OCI-LY7 (cell line): ENCODE data around the gene KIAA1671.

Experiments
- CTCF ChIP-seq: fragments of 200-600 bp; sonication (generic); conservative IDR thresholded peaks from 2 replicates; pipeline ENCODE4 v1.5.1; 2014; ENCODE audit warnings: mild to moderate bottlenecking, antibody characterized with exemption, low read length, moderate library complexity, mixed read lengths
- EZH2phosphoT487 ChIP-seq: fragments of 200-600 bp; sonication (generic); IDR thresholded peaks from 2 replicates; pipeline ENCODE4 v1.6.1; 2018; ENCODE audit warnings: low read depth, borderline replicate concordance, mild to moderate bottlenecking, mixed run types, antibody characterized with exemption, low read length, moderate library complexity, mixed read lengths

GRCh38 chr22:25205847-25206246 is 253.3 kb downstream of the KIAA1671 start:
- TF ChIP-seq CTCF (no peak), EZH2phosphoT487 (no peak)
